Renal cortex interstitium (tissue), 11 donors: ENCODE data around the gene GNA14. TPM values are rescaled to one million over a fixed set of nuclear protein-coding genes. Genes with fewer than 3 reads are reported as not detected.
"Not testable (repeated sequence)": the region's sequence is repeated elsewhere in the genome, so short reads cannot be mapped to it uniquely, and the experiment has no call there.

Experiments
- DNase-seq, 11 donors: peaks; one replicate each; pipeline ENCODE4 v3.0.0-alpha.2; 2013; ENCODE audit warnings: low read depth in 9 of 11, low spot score in 4 of 11; ENCODE audit errors: extremely low read depth in 1 of 11
- polyA plus RNA-seq, 3 donors: library from polyadenylated mRNA; unstranded; fragments of 120-200 nt; gene quantifications; one replicate each; pipeline ENCODE4 v1.2.1, GENCODE V29; 2013; ENCODE audit not compliant: insufficient read length in 3 of 3

GNA14 gene
- polyA plus RNA-seq, 3 donors, result 12.9 to 18.1 (median 13.7) TPM

- DNase-seq, result no peak
Measured at GRCh38 chr9:77651203-77651602, 3.1 kb upstream of the GNA14 start.

- no peak for DNase-seq
Measured at GRCh38 chr9:77649109-77649812, 1.1 kb upstream of the GNA14 start.

- peak in 1 of 11 donors; percentile 34 for DNase-seq
Measured at GRCh38 chr9:77647267-77648233, 572 bp downstream of the GNA14 start.

- DNase-seq, result no peak
Measured at GRCh38 chr9:77643871-77644270, 4.3 kb downstream of the GNA14 start.

GRCh38 chr9:77640741-77641580 lies 7.2 kb downstream of the GNA14 start:
- no peak for DNase-seq

GRCh38 chr9:77632652-77633051 lies 15.5 kb downstream of the GNA14 start:
- DNase-seq, result no peak

- DNase-seq, result not testable (repeated sequence)
Measured at GRCh38 chr9:77628864-77629263, 19.3 kb downstream of the GNA14 start.

GRCh38 chr9:77616191-77616590 lies 31.9 kb downstream of the GNA14 start:
- no peak for DNase-seq

GRCh38 chr9:77614645-77615044 lies 33.5 kb downstream of the GNA14 start:
- DNase-seq, result no peak

GRCh38 chr9:77606526-77606925 lies 41.6 kb downstream of the GNA14 start:
- no peak for DNase-seq

- DNase-seq, result no peak
Measured at GRCh38 chr9:77605449-77606220, 42.5 kb downstream of the GNA14 start.

GRCh38 chr9:77604316-77604715 lies 43.8 kb downstream of the GNA14 start:
- no peak for DNase-seq

- no peak for DNase-seq
Measured at GRCh38 chr9:77602852-77603251, 45.3 kb downstream of the GNA14 start.

GRCh38 chr9:77601476-77602099 lies 46.5 kb downstream of the GNA14 start:
- DNase-seq, result no peak

GRCh38 chr9:77600810-77601209 lies 47.3 kb downstream of the GNA14 start:
- DNase-seq, result no peak

GRCh38 chr9:77599492-77599891 lies 48.6 kb downstream of the GNA14 start:
- DNase-seq, result no peak

- no peak for DNase-seq
Measured at GRCh38 chr9:77598991-77599390, 49.1 kb downstream of the GNA14 start.

GRCh38 chr9:77598524-77598923 lies 49.6 kb downstream of the GNA14 start:
- DNase-seq, result peak in 10 of 11 donors; percentile 54 to 81 (median 62)
